ENCODE measurements around the gene MAN2B1.

GRCh38 chr19:12705654-12706331 is 39.3 kb upstream of the MAN2B1 start:
- TF ChIP-seq CTCF (IDR thresholded peaks at IDR 0.05): no peak
- TF ChIP-seq POLR2A (IDR thresholded peaks at IDR 0.05): no peak
